Keratinocyte (primary cell): Measurements from ENCODE around the gene ITIH2. TPM values are rescaled to one million over a fixed set of nuclear protein-coding genes. Genes with fewer than 3 reads are reported as not detected.
"Not testable (repeated sequence)": the region's sequence is repeated elsewhere in the genome, so short reads cannot be mapped to it uniquely, and the experiment has no call there.

ENCODE experiments used
- DNase-seq: peaks from one replicate; pipeline ENCODE4 v3.0.0-alpha.2; 2011; ENCODE audit warnings: low read depth, missing footprints, low spot score
- FAIRE-seq: peaks from 2 replicates; lab custom pipeline; 2011; peaks lifted over from hg19 to GRCh38; lab: Jason Lieb, UNC
- H2AFZ ChIP-seq: 2 replicates; pipeline ENCODE4 v1.6.0; 2012; ENCODE audit warnings: low read length, control low read depth, inconsistent platforms; ENCODE audit not compliant: control insufficient read depth
- H3K27ac ChIP-seq: 2 replicates; pipeline ENCODE4 v1.5.1; 2011; ENCODE audit warnings: low read length; ENCODE audit not compliant: control insufficient read depth, insufficient read depth
- H3K27me3 ChIP-seq: 3 replicates; pipeline ENCODE4 v1.6.0; 2011; ENCODE audit warnings: low read length; ENCODE audit not compliant: control insufficient read depth, insufficient read depth; ENCODE audit errors: extremely low read depth
- H3K36me3 ChIP-seq, 2 experiments: 2 replicates in 1 of 2; 3 replicates in 1 of 2; pipeline ENCODE4 v1.5.1; 2011; ENCODE audit warnings: low read length in 2 of 2, mild to moderate bottlenecking in 1 of 2; ENCODE audit not compliant: control insufficient read depth in 2 of 2, insufficient read depth in 2 of 2; ENCODE audit errors: extremely low read depth in 1 of 2
- H3K4me1 ChIP-seq: 3 replicates; pipeline ENCODE4 v1.5.1; 2011; ENCODE audit warnings: low read length; ENCODE audit not compliant: control insufficient read depth, insufficient read depth; ENCODE audit errors: extremely low read depth
- H3K4me2 ChIP-seq: 3 replicates; pipeline ENCODE4 v1.6.0; 2011; ENCODE audit warnings: low read depth, low read length; ENCODE audit not compliant: control insufficient read depth, insufficient read depth; ENCODE audit errors: extremely low read depth
- H3K4me3 ChIP-seq, 3 experiments: fragments of 200-600 bp in 1 of 3; sonication (generic) in 1 of 3; 2 replicates in 2 of 3; 3 replicates in 1 of 3; pipeline ENCODE4 v1.5.1; 2011 to 2016; ENCODE audit warnings: low read length in 3 of 3, mild to moderate bottlenecking in 3 of 3, control low read depth in 2 of 3, inconsistent platforms in 1 of 3, low read depth in 1 of 3, mixed read lengths in 1 of 3, mixed run types in 1 of 3, moderate library complexity in 1 of 3; ENCODE audit not compliant: control insufficient read depth in 2 of 3, insufficient read depth in 2 of 3; ENCODE audit errors: extremely low read depth in 1 of 3
- H3K79me2 ChIP-seq: 2 replicates; pipeline ENCODE4 v1.6.0; 2012; ENCODE audit warnings: low read length; ENCODE audit not compliant: control insufficient read depth, insufficient read depth
- H3K9ac ChIP-seq: 3 replicates; pipeline ENCODE4 v1.6.0; 2011; ENCODE audit warnings: low read length; ENCODE audit not compliant: control insufficient read depth, insufficient read depth; ENCODE audit errors: extremely low read depth
- H3K9me1 ChIP-seq: 3 replicates; pipeline ENCODE4 v1.6.0; 2011; ENCODE audit warnings: low read length; ENCODE audit not compliant: control insufficient read depth, insufficient read depth; ENCODE audit errors: extremely low read depth
- H3K9me3 ChIP-seq: 2 replicates; pipeline ENCODE4 v1.5.1; 2012; ENCODE audit warnings: low read depth, low read length; ENCODE audit not compliant: control insufficient read depth
- H4K20me1 ChIP-seq: 3 replicates; pipeline ENCODE4 v1.6.0; 2011; ENCODE audit warnings: low read length; ENCODE audit not compliant: control insufficient read depth, insufficient read depth; ENCODE audit errors: extremely low read depth
- EZH2 ChIP-seq: IDR thresholded peaks from one replicate; pipeline ENCODE4 v1.6.1; 2012; ENCODE audit warnings: inconsistent platforms, mild to moderate bottlenecking, low read length, moderate library complexity
- dilution Hi-C: fragments of 300-500 bp; cut with MboI; formaldehyde crosslinking; loops from one replicate; pipeline ENCODE4 v1.7.0; 2020; ENCODE audit warnings: low sequenced_read_pairs; ENCODE audit not compliant: extremely low pct_ligation_motif_present
- polyA minus RNA-seq, 3 experiments: library from RNA; depleted of rRNA, polyadenylated mRNA; stranded (reverse); fragments of >200 nt; gene quantifications; 1 replicate in 1 of 3; 2 replicates in 1 of 3; 3 replicates in 1 of 3; pipeline ENCODE4 v1.2.3, GENCODE V29; 2011
- polyA plus RNA-seq, 5 experiments: library from polyadenylated mRNA; depleted of rRNA in 3 of 5; stranded (reverse) in 3 of 5; stranded (forward) in 1 of 5; unstranded in 1 of 5; fragments of >200 nt; gene quantifications; 1 replicate in 1 of 5; 2 replicates in 3 of 5; 3 replicates in 1 of 5; pipeline versions ENCODE4 v1.2.1 to v1.2.3, GENCODE V29; 2011 to 2012; ENCODE audit warnings: missing spikeins in 2 of 5, low read depth in 1 of 5, low replicate concordance in 1 of 5
- TF ChIP-seq, protein P1 (sequence below), 3 experiments: IDR thresholded peaks in 1 of 3; conservative IDR thresholded peaks in 1 of 3; optimal IDR thresholded peaks in 1 of 3; 2 replicates in 2 of 3; 3 replicates in 1 of 3; pipeline versions ENCODE3 to v1.5.1; 2011; ENCODE audit warnings: low read length in 3 of 3, mild to moderate bottlenecking in 3 of 3, moderate library complexity in 2 of 3, control low read depth in 1 of 3, inconsistent platforms in 1 of 3; ENCODE audit not compliant: insufficient read depth in 2 of 3; ENCODE audit errors: extremely low read depth in 1 of 3

Gene ITIH2, protein sequence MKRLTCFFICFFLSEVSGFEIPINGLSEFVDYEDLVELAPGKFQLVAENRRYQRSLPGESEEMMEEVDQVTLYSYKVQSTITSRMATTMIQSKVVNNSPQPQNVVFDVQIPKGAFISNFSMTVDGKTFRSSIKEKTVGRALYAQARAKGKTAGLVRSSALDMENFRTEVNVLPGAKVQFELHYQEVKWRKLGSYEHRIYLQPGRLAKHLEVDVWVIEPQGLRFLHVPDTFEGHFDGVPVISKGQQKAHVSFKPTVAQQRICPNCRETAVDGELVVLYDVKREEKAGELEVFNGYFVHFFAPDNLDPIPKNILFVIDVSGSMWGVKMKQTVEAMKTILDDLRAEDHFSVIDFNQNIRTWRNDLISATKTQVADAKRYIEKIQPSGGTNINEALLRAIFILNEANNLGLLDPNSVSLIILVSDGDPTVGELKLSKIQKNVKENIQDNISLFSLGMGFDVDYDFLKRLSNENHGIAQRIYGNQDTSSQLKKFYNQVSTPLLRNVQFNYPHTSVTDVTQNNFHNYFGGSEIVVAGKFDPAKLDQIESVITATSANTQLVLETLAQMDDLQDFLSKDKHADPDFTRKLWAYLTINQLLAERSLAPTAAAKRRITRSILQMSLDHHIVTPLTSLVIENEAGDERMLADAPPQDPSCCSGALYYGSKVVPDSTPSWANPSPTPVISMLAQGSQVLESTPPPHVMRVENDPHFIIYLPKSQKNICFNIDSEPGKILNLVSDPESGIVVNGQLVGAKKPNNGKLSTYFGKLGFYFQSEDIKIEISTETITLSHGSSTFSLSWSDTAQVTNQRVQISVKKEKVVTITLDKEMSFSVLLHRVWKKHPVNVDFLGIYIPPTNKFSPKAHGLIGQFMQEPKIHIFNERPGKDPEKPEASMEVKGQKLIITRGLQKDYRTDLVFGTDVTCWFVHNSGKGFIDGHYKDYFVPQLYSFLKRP
- not detected in 3 replicates for polyA plus RNA-seq
- 0.21 TPM for polyA plus RNA-seq (2011; ENCODE audit: low read depth)
- not detected in 2 replicates for polyA plus RNA-seq (2011; cell fraction: cytosol; rRNA removed)
- not detected in 2 replicates for polyA plus RNA-seq (2011; cell fraction: nucleus; rRNA removed)
- polyA plus RNA-seq (2012; ENCODE audit: low replicate concordance): 0.08 TPM in 1 of 2 replicates, not detected in the other
- polyA minus RNA-seq: not detected in 3 replicates
- polyA minus RNA-seq (2011; cell fraction: cytosol; rRNA and poly(A)+ RNA removed): not detected
- not detected in 2 replicates for polyA minus RNA-seq (2011; cell fraction: nucleus; rRNA and poly(A)+ RNA removed)

DNA sequence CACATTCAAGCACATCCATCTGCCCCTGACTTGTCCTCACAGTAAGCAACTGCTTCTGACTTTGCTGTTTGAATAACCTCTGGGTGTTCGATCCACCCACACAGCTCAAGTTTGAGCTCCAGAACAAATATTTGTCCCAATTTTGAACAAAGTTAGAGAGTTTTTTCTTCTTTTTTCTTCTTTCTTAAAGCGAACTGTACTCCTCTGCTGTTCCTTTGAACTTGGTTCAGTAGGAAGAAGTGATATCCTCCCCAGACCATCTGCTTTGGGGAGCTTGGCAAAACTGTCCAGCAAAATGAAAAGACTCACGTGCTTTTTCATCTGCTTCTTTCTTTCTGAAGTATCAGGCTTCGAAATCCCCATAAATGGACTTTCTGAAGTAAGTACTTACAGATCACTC, at the start of gene ITIH2:
TSS of gene ITIH2 (plus strand) at position 177 of the 400 bp plus-strand sequence. CDS start at position 296, 119 bp downstream.
- no peaks in the 10 kb centered on the region for H3K9me1 ChIP-seq
- no peak within 1 kb of the TSS for H3K4me2 ChIP-seq
- H3K36me3 ChIP-seq: no peaks in the 10 kb centered on the region
- no peaks in the 10 kb centered on the region for H3K9me3 ChIP-seq
- TF ChIP-seq, protein P1, sequence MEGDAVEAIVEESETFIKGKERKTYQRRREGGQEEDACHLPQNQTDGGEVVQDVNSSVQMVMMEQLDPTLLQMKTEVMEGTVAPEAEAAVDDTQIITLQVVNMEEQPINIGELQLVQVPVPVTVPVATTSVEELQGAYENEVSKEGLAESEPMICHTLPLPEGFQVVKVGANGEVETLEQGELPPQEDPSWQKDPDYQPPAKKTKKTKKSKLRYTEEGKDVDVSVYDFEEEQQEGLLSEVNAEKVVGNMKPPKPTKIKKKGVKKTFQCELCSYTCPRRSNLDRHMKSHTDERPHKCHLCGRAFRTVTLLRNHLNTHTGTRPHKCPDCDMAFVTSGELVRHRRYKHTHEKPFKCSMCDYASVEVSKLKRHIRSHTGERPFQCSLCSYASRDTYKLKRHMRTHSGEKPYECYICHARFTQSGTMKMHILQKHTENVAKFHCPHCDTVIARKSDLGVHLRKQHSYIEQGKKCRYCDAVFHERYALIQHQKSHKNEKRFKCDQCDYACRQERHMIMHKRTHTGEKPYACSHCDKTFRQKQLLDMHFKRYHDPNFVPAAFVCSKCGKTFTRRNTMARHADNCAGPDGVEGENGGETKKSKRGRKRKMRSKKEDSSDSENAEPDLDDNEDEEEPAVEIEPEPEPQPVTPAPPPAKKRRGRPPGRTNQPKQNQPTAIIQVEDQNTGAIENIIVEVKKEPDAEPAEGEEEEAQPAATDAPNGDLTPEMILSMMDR (optimal IDR thresholded peaks at IDR 0.05 in 1 of 3, IDR thresholded peaks at IDR 0.05 in 1 of 3, conservative IDR thresholded peaks at IDR 0.05 in 1 of 3; ENCODE audit: extremely low read depth in 1 of 3, insufficient read depth in 2 of 3, low read length in 3 of 3): no peak
- no peak for TF ChIP-seq EZH2
- dilution Hi-C loops: no loop called here
- no peak within 1 kb of the TSS for H3K9ac ChIP-seq
- H2AFZ ChIP-seq: no peak within 1 kb of the TSS
- no peak within 1 kb of the TSS for H3K27ac ChIP-seq
- H3K27me3 ChIP-seq: no peaks in the 10 kb centered on the region
- no peaks in the 10 kb centered on the region for H3K4me1 ChIP-seq
- FAIRE-seq: no peak
- no peaks in the 10 kb centered on the region for H4K20me1 ChIP-seq
- no peaks in the 10 kb centered on the region for H3K79me2 ChIP-seq
- DNase-seq: no peak
- no peak within 1 kb of the TSS for H3K4me3 ChIP-seq

DNA sequence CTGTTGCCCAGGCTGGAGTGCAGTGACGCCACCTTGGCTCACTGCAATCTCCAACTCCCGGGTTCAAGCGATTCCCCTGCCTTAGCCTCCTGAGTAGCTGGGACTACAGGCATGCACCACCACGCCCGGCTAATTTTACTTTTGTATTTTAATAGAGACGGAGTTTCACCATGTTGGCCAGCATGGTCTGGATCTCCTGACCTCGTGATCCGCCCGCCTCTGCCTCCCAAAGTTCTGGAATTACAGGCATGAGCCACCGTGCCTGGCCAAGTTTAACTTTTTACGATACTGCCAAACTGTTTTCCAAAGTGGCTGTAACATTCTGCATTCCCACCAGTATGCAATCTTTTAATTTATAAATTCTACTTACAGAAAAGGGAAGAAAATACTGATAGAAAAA, 46.0 kb upstream of the ITIH2 start:
- H3K79me2 ChIP-seq, H3K4me2 ChIP-seq, H3K4me3 ChIP-seq, H4K20me1 ChIP-seq, H3K9me3 ChIP-seq, H2AFZ ChIP-seq, FAIRE-seq, H3K27ac ChIP-seq, H3K4me1 ChIP-seq, H3K27me3 ChIP-seq, H3K36me3 ChIP-seq, DNase-seq, H3K9ac ChIP-seq, dilution Hi-C loops, H3K9me1 ChIP-seq: not testable (repeated sequence)
